HG03103 (cell line): Measurements from ENCODE around the gene CSNK2A1.
"Not testable (repeated sequence)": the region's sequence is repeated elsewhere in the genome, so short reads cannot be mapped to it uniquely, and the experiment has no call there.

Experiments
- ATAC-seq: cut with Tn5 transposase; IDR thresholded peaks from one replicate; pipeline ENCODE4 v1.9.1; 2021; ENCODE audit warnings: low read depth; ENCODE audit not compliant: unreplicated experiment

The CSNK2A1 gene

DNA sequence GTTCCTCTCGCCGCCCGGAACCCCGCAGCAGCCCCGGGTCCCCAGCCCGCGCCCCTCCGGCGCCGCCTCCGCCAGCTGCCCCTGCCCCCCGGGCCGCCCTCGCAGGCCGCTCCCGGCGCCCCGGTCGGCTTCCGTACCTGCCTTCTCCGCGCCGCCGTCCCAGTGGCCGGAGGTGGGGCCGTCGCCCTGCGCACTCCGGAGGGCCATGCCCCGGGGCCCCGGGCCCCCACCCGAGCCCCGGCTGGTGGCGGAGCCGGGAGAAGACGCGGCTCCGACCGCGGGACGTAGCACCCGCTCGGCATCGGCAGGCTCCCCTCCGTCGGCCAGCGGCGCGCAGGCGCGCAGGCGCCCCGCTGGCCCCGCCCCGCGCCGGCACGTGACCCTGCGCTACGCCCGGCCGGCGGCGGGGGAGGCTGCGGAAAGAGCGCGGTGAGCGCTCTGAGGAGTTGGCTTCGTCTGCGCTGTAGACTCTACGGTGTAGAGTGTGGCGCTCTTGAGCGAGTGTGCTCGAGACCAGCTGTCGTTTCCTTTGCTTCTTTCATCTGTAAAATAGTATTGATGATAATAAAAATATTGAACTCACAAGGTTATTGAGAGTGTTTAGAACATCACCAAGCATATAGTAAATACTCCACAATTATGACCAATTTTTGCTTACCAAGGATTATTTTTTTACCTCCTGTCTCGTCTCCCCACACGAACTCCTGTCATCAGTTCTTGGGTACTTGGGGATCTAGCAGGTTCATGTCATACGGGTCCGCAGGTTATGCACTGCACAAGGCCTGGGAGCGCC, 81.2 kb downstream of the CSNK2A1 start, which contains the start of gene TBC1D20:
Gene TBC1D20 (minus strand): TSS at position 335 of the 793 bp plus-strand sequence. CDS start 128 bp downstream, at position 207.
- ATAC-seq = peak; percentile 93

DNA sequence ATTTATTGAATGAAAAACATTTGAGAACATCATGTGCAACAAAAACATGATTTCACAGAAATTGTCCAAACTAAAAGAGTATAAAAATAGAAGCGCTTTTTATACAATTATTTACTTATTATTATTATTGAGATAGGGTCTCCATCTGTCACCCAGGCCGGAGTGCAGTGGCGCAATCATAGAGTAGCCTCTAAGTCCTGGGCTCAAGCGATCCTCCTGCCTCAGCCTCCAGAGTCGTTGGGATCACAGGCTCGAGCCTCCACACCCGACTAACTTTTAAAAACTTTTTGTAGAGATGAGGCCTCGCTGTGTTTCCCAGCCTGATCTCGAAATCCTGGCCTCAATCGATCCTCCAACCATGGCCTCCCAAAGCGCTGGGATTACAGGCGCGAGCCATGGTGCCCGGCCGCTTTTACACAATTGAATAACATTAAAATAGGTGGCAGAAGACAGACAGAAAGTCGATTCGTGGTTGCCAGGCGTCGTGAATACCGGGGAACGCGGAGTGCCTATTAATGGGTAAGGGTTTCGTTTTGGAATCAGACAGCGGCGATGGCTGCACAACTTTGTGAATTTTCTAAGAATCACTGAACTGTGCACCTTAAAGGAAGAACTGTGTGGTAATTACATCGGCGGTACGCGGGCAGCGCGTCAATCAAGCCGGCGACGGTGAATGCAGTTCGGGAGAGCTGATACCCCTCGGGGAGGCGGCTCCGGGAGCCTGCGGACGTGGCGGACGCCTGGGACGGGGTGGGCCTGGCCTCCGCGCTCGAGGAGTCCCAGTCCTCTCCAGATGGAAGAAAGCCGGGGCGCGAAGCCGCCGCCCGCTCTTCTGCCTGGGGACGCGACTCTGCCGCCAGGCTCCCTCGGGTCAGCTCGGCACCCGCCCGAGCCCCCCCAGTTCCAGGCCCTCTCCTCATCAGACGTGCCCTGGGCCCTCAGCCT, 82.1 kb downstream of the CSNK2A1 start:
- peak; percentile 30 for ATAC-seq

DNA sequence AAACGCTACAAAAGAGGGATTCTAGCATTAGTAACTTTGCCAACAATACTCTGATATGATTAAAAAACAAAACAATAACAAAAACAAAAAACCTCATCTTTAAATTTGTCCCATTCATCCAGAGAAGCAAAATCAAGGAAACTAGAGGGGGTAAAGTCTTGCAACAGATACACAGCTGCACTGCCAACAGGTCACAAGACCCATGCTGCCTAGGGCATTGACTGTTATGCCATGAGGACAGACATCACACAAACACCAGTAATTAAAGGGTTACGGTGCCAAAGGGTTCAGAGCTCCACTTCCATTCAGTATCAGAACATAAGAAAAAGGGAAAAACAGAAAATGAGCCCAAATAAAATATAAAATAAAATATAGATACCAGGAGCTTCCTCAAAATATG, 82.9 kb downstream of the CSNK2A1 start:
- ATAC-seq = no peak

- no peak for ATAC-seq
Measured at GRCh38 chr20:460180-460579, 83.4 kb downstream of the CSNK2A1 start.

- ATAC-seq = no peak
Measured at GRCh38 chr20:458776-459175, 84.8 kb downstream of the CSNK2A1 start.

DNA sequence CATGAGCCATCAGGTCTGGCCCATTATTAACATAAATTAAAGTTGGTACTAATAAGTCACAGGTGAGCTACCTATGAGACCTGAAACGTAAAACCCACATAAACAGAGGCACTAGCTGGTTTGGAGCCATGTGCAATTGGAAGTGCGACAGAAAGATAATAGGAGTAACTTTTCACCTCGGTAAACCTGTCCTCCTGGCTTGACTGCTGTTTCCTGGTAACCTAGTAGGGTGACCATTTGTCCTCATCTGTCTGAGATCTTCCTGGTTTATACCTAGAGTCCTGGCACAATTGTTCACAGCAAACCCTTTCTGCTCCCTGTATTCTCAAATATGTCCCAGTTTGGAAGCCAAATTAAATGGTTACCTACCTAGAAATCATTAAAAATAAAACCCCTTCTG, 88.6 kb downstream of the CSNK2A1 start:
- no peak for ATAC-seq

DNA sequence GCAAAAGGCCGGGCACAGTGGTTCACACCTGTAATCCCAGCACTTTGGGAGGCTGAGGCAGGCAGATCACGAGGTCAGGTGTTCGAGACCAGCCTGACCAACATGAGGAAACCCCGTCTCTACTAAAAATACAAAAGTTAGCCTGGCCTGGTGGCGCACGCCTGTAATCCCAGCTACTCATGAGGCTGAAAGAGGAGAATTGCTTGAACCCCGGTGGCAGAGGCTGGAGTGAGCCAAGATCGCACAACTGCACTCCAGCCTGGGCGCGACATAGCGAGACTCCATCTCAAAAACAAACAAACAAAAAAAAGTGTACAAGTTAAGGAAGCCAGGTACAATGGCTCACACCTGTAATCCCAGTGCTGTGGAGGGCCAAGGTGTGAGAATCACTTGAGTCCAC, 91.6 kb downstream of the CSNK2A1 start:
- not testable (repeated sequence) for ATAC-seq

DNA sequence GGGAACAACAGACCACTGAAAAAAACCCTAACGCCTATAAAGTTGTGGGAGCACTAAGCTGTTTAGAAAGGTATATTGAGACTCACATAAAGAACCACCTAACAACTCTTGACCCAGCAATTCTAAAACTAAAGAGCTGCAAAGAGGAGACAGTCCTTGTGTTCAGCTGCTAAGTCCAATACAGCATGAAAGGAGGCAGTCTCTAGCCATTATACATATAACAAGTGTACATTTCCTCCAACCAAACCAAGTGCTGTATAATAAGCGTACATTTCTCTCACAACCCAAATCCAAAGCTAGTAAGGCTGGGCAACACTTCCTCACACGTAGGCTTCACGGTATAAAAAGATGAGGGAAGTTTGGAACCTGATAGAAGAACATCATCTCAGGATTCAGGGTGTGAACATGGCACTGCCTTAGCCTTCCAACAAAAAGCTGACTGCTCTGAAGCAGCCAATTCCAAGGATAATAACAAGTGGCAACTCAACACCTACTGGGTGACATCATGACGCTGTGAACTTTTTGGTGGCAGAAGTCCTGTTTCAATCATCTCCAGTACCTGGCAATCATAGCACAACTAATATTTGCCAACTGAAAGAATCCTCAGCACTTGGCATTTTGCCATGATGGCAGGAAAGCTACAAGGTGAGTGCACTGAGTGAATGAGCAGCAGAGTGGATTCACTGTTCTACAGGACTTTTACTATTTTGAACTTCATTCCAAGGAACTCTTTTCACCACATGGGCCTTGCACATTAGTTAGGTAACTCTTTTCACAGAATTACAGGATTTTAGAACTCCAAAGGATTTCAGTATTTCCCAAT, 97.9 kb downstream of the CSNK2A1 start:
- ATAC-seq = no peak

DNA sequence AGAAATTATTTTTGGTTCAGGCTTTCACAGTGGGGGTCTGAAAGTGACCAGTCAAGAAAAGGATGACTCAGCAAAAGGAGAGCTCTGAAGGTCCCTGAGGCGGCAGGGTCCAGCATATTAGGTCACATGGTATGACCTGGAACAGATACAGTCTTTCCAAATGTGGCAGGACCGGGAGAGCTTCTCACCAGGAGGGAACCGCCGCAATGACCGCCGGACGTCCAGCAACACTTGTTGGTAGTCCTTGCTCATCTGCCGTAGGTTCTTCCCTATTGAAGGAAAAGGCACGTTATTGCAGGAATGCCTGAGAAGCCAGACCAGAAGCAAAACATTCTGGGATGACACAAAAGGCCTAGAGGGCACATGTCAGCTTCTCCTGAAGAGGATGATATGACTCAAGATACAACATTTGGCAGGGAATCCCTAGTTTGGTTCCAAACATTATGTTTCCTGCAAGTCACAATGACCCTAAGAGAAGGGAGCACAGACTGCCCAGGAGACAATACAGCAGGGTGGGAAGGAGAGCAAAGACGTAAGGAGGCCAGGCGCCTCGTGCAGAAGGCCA, 98.6 kb downstream of the CSNK2A1 start:
- no peak for ATAC-seq

DNA sequence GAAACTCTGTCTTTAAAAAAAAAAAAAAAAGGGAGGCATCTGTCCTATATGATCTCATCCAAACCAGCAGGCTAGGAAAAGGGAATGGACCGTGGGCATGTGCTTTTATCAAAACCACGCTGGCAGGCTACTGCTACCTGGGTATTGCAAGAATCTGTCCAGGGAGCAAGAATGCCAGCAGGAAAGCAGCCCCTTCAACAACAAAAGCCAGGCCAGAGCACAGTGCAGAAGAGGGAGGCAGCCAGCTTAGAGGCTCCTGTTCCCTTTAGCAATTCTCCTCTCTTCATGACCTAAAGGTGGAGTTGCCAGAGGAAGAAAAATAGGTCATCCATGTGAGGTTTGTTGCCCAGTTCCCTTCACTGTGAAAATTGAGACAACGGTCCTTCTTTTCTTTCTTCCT, 99.5 kb downstream of the CSNK2A1 start:
- ATAC-seq = no peak

DNA sequence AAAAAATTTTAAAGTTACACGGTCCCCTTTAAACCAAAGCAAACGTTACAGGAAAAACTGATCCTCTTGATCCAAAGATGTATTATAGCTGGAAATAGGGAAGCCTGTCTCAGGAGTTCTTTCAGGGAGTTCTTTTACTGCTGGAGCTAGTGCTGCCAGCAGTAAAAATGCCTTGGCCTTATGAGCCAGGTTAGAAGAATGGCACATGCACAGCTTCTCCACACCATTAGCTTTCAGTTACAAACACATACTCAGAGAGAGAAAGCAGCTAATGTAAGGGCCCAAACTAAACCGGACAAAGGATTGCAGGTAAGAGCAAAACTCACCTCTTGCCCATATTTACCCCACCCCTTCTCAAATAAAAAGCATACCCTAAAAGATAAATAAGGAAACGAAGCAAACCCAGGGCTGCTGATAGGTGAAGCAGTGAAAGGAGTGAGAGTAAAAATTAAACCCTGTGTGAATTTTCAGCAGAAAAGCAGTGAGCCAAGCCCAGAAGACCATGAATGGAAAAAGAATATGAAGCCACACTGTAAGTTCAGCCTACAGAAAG, 100.3 kb downstream of the CSNK2A1 start:
- ATAC-seq = no peak

GRCh38 chr20:440636-441035, 103.0 kb downstream of the CSNK2A1 start:
- no peak for ATAC-seq

DNA sequence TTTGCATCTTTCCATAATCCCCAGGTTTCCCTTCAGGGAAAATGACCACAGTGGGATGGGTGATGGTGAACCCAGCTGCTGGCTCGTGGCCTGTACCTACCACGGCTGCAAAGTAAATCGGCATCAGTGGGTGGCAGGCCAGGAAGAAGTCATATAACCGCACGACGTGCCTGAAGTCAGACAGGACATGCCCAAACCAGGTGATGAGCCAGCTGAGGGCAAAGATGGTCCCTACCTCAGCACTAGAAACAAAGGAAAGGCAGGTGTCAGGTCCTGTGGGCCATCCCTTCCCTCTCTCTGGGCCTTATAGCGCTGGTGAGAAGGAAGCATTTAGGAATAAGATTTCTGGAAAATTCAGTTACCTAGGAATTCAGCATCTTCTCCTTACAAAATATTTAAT, 103.4 kb downstream of the CSNK2A1 start:
- ATAC-seq = no peak

DNA sequence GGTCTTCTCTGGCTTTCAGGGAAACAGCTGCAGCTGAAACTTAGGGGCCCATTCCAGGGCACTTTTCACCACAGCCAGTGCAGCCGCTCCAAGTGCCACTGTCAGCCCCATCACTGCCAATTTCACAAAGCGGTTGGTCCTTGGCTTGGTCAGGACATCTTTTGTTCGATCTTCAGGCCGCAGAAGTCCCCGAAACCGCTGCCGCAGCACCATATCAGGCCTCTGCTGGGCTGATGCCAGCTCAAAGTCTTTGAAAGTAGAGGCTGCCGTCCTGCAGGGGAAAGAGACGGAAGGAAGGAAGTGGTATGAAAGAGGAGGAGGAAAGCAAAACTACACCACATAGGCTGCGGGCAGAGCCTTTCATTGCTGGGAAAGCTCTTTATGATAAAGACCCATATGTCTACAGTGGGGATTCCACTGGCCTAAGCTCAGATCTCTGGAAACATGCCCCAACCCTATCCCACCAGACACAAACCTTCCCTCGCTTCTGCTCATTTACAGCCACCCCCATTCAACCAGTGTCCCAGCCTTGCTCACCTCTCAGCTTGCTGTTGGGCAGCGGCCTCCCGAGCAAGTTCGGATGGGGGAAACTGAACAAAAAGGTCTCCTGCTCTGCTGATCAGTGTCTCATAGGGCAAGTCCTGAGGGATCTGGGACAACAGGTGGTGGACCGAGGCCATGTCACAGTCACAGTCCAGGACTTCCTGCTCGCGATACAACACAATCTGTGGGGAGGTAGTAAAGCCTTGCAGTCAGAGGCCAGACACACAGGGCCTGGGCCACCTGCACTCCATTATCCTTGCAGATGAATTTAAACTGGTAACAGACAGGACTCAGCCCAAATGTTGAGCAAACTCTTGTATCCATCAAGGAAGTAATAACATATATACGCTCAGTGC, 104.8 kb downstream of the CSNK2A1 start:
- ATAC-seq = no peak

GRCh38 chr20:437787-438486, 105.7 kb downstream of the CSNK2A1 start:
- no peak for ATAC-seq

- no peak for ATAC-seq
Measured at GRCh38 chr20:436476-436875, 107.1 kb downstream of the CSNK2A1 start.

- no peak for ATAC-seq
Measured at GRCh38 chr20:435558-435957, 108.0 kb downstream of the CSNK2A1 start.

GRCh38 chr20:434661-435419, 108.8 kb downstream of the CSNK2A1 start:
- no peak for ATAC-seq
